ENCODE data around the gene RCOR2.
A peak's percentile ranks its signal among the peaks of the same experiment; 100 is the strongest.
"Not testable (repeated sequence)": the region's sequence is repeated elsewhere in the genome, so short reads cannot be mapped to it uniquely, and the experiment has no call there.

RCOR2 gene

GRCh38 chr11:63876616-63877015 lies 40.3 kb downstream of the RCOR2 start:
- DNase-seq (ENCODE audit: low read depth) = no peak

- no peak for DNase-seq (ENCODE audit: low read depth)
Observed at GRCh38 chr11:63875506-63876065, 41.4 kb downstream of the RCOR2 start.

GRCh38 chr11:63874511-63874910 lies 42.5 kb downstream of the RCOR2 start:
- no peak for DNase-seq (ENCODE audit: low read depth)

- DNase-seq (ENCODE audit: low read depth) = no peak
Observed at GRCh38 chr11:63873311-63873710, 43.7 kb downstream of the RCOR2 start.

- DNase-seq (ENCODE audit: low read depth) = no peak
Observed at GRCh38 chr11:63872800-63873197, 44.2 kb downstream of the RCOR2 start.

GRCh38 chr11:63871962-63872799 lies 44.8 kb downstream of the RCOR2 start:
- DNase-seq (ENCODE audit: low read depth) = no peak

GRCh38 chr11:63870351-63871140 lies 46.4 kb downstream of the RCOR2 start:
- DNase-seq (ENCODE audit: low read depth) = no peak

GRCh38 chr11:63869683-63870082 lies 47.3 kb downstream of the RCOR2 start:
- DNase-seq (ENCODE audit: low read depth) = no peak

GRCh38 chr11:63869171-63869591 lies 47.8 kb downstream of the RCOR2 start:
- DNase-seq (ENCODE audit: low read depth) = no peak

- no peak for DNase-seq (ENCODE audit: low read depth)
Observed at GRCh38 chr11:63868399-63869064, 48.4 kb downstream of the RCOR2 start.

- no peak for DNase-seq (ENCODE audit: low read depth)
Observed at GRCh38 chr11:63867511-63867910, 49.5 kb downstream of the RCOR2 start.

GRCh38 chr11:63866211-63866610 lies 50.8 kb downstream of the RCOR2 start:
- peak; percentile 43 for DNase-seq (ENCODE audit: low read depth)

GRCh38 chr11:63863620-63864019 lies 53.3 kb downstream of the RCOR2 start:
- not testable (repeated sequence) for DNase-seq (ENCODE audit: low read depth)

GRCh38 chr11:63862923-63863322 lies 54.0 kb downstream of the RCOR2 start:
- DNase-seq (ENCODE audit: low read depth) = no peak
